Panc1 (cell line): ENCODE measurements around the gene DTNB. TPM values are rescaled to one million over a fixed set of nuclear protein-coding genes. Genes with fewer than 3 reads are reported as not detected.

Experiments used
- ATAC-seq: fragments of 200-7000 bp; cut with Tn5 transposase; 2 replicates; pipeline ENCODE4 v1.9.1; 2020; ENCODE audit warnings: mild to moderate bottlenecking, moderate library complexity
- BruUV-seq: library from RNA; stranded (reverse); fragments of 400-500 nt; replicated peaks from 2 replicates; lab custom pipeline; 2021; lab: Mats Ljungman, UMichigan
- CTCF ChIA-PET: fragments of 300-600 bp; sonication (Branson Sonifier 250); formaldehyde crosslinking; loops from one replicate; lab custom pipeline; 2022; ENCODE audit warnings: antibody characterized with exemption; lab: Charles Lee
- POLR2A ChIA-PET: fragments of 300-600 bp; sonication (Branson Sonifier 250); formaldehyde crosslinking; loops from one replicate; lab custom pipeline; 2022; ENCODE audit warnings: antibody characterized with exemption; lab: Charles Lee
- DNase-seq: peaks from one replicate; pipeline ENCODE4 v3.0.0-alpha.2; 2010; ENCODE audit warnings: low read depth, low spot score
- H3K27ac ChIP-seq: 2 replicates; pipeline ENCODE4 v1.5.1; 2011; ENCODE audit warnings: mild to moderate bottlenecking, low read length, inconsistent platforms
- H3K27me3 ChIP-seq: fragments of 200-500 bp; sonication (Bioruptor generic); 2 replicates; pipeline ENCODE4 v1.6.0; 2014; ENCODE audit warnings: low read length, inconsistent platforms; ENCODE audit not compliant: control insufficient read depth, insufficient read depth
- H3K36me3 ChIP-seq: fragments of 200-500 bp; sonication (Bioruptor generic); 2 replicates; pipeline ENCODE4 v1.5.1; 2014; ENCODE audit warnings: inconsistent platforms, mild to moderate bottlenecking, low read length, moderate library complexity; ENCODE audit not compliant: control insufficient read depth, insufficient read depth
- H3K4me1 ChIP-seq: 2 replicates; pipeline ENCODE4 v1.5.1; 2011; ENCODE audit warnings: inconsistent platforms, mild to moderate bottlenecking, low read length, moderate library complexity; ENCODE audit not compliant: control insufficient read depth, insufficient read depth
- H3K4me3 ChIP-seq, 2 experiments: 2 replicates each; pipeline ENCODE4 v1.5.1; 2011 to 2012; ENCODE audit warnings: low read depth in 2 of 2, low read length in 2 of 2, mild to moderate bottlenecking in 2 of 2, inconsistent platforms in 1 of 2, moderate library complexity in 1 of 2
- H3K9me3 ChIP-seq: fragments of 200-500 bp; sonication (Bioruptor generic); 2 replicates; pipeline ENCODE4 v1.5.1; 2014; ENCODE audit warnings: low read depth, mild to moderate bottlenecking, inconsistent platforms, low read length, moderate library complexity; ENCODE audit not compliant: control insufficient read depth, insufficient read depth
- POLR2AphosphoS5 ChIP-seq: IDR thresholded peaks from 2 replicates; pipeline ENCODE4 v1.6.1; 2012; ENCODE audit warnings: mild to moderate bottlenecking, low read depth, low read length, moderate library complexity
- SIN3A ChIP-seq: IDR thresholded peaks from 2 replicates; pipeline ENCODE4 v1.6.1; 2012; ENCODE audit warnings: low read depth, mild to moderate bottlenecking, low read length, moderate library complexity, borderline replicate concordance; ENCODE audit not compliant: insufficient read depth
- TCF7L2 ChIP-seq: IDR thresholded peaks from 2 replicates; pipeline ENCODE4 v1.6.1; 2011; ENCODE audit warnings: mild to moderate bottlenecking, low read depth, low read length, inconsistent platforms
- in situ Hi-C: cut with HindIII; loops from 2 replicates; pipeline ENCODE4 v1.10.0; 2016; ENCODE audit warnings: low sequenced_read_pairs, low pct_unique_long_range_greater_than_20kb
- intact Hi-C: fragments of 100-400 bp; cut with micrococcal nuclease; formaldehyde crosslinking; loops from one replicate; pipeline ENCODE4 v1.10.0; 2022; ENCODE audit not compliant: unreplicated experiment
- total RNA-seq: library from RNA; stranded (reverse); gene quantifications from one replicate; pipeline ENCODE4 v1.2.1, GENCODE V29; 2021; ENCODE audit not compliant: unreplicated experiment
- TF ChIP-seq, protein P1 (sequence below), 2 experiments: IDR thresholded peaks; 2 replicates each; pipeline ENCODE4 v1.6.1; 2011 to 2012; ENCODE audit warnings: low read depth in 2 of 2, control low read depth in 1 of 2, low read length in 1 of 2, mild to moderate bottlenecking in 1 of 2, moderate library complexity in 1 of 2; ENCODE audit not compliant: insufficient read depth in 1 of 2
- TF ChIP-seq, protein P2 (sequence below): fragments of 450-650 bp; IDR thresholded peaks from 2 replicates; pipeline ENCODE4 v1.5.1; 2017; ENCODE audit warnings: mild to moderate bottlenecking

The DTNB gene
- total RNA-seq, 1 experiment from 2014 or later, result 37.8 TPM

DNA sequence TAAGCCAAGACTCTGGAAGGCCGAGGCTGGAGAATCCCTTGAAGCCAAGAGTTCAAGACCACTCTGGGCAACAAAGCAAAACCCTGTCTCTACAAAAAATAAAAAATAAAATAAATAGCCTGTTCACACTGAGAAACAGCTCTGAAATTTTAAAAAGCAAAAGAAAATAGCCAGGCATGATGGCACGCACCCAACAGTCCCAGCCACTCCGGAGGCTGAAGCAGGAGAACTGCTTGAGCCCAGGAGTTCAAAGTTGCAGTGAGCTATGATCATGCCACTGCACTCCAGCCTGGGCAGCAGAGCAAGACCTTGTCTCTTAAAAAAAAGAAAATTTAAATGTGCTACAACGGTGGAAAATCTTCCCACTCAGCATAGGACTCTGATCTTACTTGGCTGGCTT lies 52.7 kb downstream of the DTNB start:
- CTCF ChIA-PET, result no interaction called here
- H3K27ac ChIP-seq, result no peak overlapping the region
- POLR2A ChIA-PET, result no interaction called here

DNA sequence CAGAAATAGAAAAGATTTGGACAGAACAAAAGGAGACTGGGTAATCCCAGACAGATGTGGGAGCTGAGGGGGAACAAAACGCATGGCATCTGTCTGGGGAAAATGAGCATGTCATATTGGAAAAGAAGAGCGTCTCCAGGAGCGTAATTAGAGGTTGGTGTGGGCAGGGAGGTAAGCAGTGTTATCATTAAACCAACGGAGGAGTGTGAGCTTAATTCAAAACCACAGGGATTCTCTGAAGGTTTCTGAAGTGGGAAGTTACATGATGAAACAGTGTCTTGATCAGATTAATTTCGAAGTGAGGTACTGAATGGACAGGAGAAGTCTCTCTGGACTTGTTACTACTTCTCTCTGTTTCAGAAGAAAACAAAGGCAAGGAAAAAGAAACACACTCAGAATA lies 53.3 kb downstream of the DTNB start:
- Histone ChIP-seq H3K4me1 (peaks cover 37% of the 10 kb centered on the region), H3K27me3 (no peaks in the 10 kb centered on the region), H3K36me3 (no peaks in the 10 kb centered on the region), H3K4me3 (no peak overlapping the region), H3K27ac (0 out of 2 replicates have a peak overlapping the region, but pooled peaks have one; percentile 35), H3K9me3 (no peaks in the 10 kb centered on the region)
- ATAC-seq (no peak), DNase-seq (no peak)
- intact Hi-C loops (no loop called here), in situ Hi-C loops (no loop called here)
- CTCF ChIA-PET, result no interaction called here
- POLR2A ChIA-PET, result no interaction called here
- TF ChIP-seq, protein P1, sequence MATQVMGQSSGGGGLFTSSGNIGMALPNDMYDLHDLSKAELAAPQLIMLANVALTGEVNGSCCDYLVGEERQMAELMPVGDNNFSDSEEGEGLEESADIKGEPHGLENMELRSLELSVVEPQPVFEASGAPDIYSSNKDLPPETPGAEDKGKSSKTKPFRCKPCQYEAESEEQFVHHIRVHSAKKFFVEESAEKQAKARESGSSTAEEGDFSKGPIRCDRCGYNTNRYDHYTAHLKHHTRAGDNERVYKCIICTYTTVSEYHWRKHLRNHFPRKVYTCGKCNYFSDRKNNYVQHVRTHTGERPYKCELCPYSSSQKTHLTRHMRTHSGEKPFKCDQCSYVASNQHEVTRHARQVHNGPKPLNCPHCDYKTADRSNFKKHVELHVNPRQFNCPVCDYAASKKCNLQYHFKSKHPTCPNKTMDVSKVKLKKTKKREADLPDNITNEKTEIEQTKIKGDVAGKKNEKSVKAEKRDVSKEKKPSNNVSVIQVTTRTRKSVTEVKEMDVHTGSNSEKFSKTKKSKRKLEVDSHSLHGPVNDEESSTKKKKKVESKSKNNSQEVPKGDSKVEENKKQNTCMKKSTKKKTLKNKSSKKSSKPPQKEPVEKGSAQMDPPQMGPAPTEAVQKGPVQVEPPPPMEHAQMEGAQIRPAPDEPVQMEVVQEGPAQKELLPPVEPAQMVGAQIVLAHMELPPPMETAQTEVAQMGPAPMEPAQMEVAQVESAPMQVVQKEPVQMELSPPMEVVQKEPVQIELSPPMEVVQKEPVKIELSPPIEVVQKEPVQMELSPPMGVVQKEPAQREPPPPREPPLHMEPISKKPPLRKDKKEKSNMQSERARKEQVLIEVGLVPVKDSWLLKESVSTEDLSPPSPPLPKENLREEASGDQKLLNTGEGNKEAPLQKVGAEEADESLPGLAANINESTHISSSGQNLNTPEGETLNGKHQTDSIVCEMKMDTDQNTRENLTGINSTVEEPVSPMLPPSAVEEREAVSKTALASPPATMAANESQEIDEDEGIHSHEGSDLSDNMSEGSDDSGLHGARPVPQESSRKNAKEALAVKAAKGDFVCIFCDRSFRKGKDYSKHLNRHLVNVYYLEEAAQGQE (IDR thresholded peaks at IDR 0.05; ENCODE audit: insufficient read depth in 1 of 2, low read depth in 2 of 2, low read length in 1 of 2), result no peak
- TF ChIP-seq, protein P2, sequence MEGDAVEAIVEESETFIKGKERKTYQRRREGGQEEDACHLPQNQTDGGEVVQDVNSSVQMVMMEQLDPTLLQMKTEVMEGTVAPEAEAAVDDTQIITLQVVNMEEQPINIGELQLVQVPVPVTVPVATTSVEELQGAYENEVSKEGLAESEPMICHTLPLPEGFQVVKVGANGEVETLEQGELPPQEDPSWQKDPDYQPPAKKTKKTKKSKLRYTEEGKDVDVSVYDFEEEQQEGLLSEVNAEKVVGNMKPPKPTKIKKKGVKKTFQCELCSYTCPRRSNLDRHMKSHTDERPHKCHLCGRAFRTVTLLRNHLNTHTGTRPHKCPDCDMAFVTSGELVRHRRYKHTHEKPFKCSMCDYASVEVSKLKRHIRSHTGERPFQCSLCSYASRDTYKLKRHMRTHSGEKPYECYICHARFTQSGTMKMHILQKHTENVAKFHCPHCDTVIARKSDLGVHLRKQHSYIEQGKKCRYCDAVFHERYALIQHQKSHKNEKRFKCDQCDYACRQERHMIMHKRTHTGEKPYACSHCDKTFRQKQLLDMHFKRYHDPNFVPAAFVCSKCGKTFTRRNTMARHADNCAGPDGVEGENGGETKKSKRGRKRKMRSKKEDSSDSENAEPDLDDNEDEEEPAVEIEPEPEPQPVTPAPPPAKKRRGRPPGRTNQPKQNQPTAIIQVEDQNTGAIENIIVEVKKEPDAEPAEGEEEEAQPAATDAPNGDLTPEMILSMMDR, result no peak
- no peak for TF ChIP-seq TCF7L2
- no TSS peak for BruUV-seq

More for the DNA sequence above, 52.7 kb downstream of the DTNB start:
- no TSS peak for BruUV-seq
- Histone ChIP-seq H3K4me1 (peaks cover 33% of the 10 kb centered on the region), H3K27me3 (no peaks in the 10 kb centered on the region), H3K9me3 (no peaks in the 10 kb centered on the region), H3K4me3 (no peak overlapping the region), H3K36me3 (no peaks in the 10 kb centered on the region)
- in situ Hi-C loops, result no loop called here
- intact Hi-C loops, result no loop called here
- DNase-seq, result no peak
- ATAC-seq, result no peak
- TF ChIP-seq POLR2AphosphoS5, result no peak
- TF ChIP-seq, protein P1 (IDR thresholded peaks at IDR 0.05; ENCODE audit: insufficient read depth in 1 of 2, low read depth in 2 of 2, low read length in 1 of 2), result no peak
- TF ChIP-seq TCF7L2, result no peak
- no peak for TF ChIP-seq SIN3A
- TF ChIP-seq, protein P2, result no peak
